Vagina (tissue), 2 donors: ENCODE measurements around the gene B3GNT3. TPM values are rescaled to one million over a fixed set of nuclear protein-coding genes. Genes with fewer than 3 reads are reported as not detected.

Source experiments
- DNase-seq, 2 donors: peaks; one replicate each; pipeline ENCODE4 v3.0.0-alpha.2; 2017; ENCODE audit errors: extremely low spot score in 2 of 2
- H3K27ac ChIP-seq: fragments of 200-600 bp; sonication (generic); one replicate; pipeline ENCODE4 v1.5.1; 2019
- H3K27me3 ChIP-seq: fragments of 200-600 bp; sonication (generic); one replicate; pipeline ENCODE4 v1.5.1; 2019
- H3K36me3 ChIP-seq, 2 donors: fragments of 200-600 bp; sonication (generic); one replicate each; pipeline ENCODE4 v1.5.1; 2017 to 2019
- H3K4me1 ChIP-seq: fragments of 200-600 bp; sonication (generic); one replicate; pipeline ENCODE4 v1.5.1; 2019
- H3K4me3 ChIP-seq, 2 donors: fragments of 200-600 bp; sonication (generic); 1 replicate in 1 of 2; 2 replicates in 1 of 2; pipeline ENCODE4 v1.5.1; 2016 to 2019
- H3K9me3 ChIP-seq: fragments of 200-600 bp; sonication (generic); one replicate; pipeline ENCODE4 v1.5.1; 2019
- CTCF ChIP-seq, 3 experiments: fragments of 450-650 bp in 2 of 3; fragments of 200-600 bp in 1 of 3; sonication (generic) in 1 of 3; IDR thresholded peaks; one replicate each; pipeline ENCODE4 v1.5.1; 2017 to 2019; ENCODE audit warnings: antibody characterized with exemption in 3 of 3, mild to moderate bottlenecking in 2 of 3, moderate library complexity in 2 of 3
- POLR2A ChIP-seq, 2 donors: fragments of 450-650 bp; IDR thresholded peaks; one replicate each; pipeline ENCODE4 v1.6.1; 2017; ENCODE audit warnings: antibody characterized with exemption in 2 of 2, mild to moderate bottlenecking in 2 of 2, moderate library complexity in 2 of 2
- POLR2AphosphoS5 ChIP-seq, 2 donors: sonication (generic); formaldehyde crosslinking; IDR thresholded peaks; one replicate each; pipeline ENCODE4 v1.9.0; 2017; ENCODE audit warnings: antibody characterized with exemption in 2 of 2, mild to moderate bottlenecking in 2 of 2, low read depth in 1 of 2; ENCODE audit not compliant: insufficient read depth in 1 of 2
- intact Hi-C: fragments of 100-400 bp; cut with DNase I; formaldehyde crosslinking; loops from one replicate; pipeline ENCODE4 v1.15.1; 2023
- total RNA-seq: library from RNA; depleted of rRNA; stranded (reverse); fragments of >200 nt; gene quantifications from one replicate; pipeline ENCODE4 v1.2.3, GENCODE V29; 2016

Gene B3GNT3
- total RNA-seq, 1 donor from 2014 or later: 1.5 TPM

GRCh38 chr19:17840019-17840418 is 45.1 kb downstream of the B3GNT3 start:
- TF ChIP-seq POLR2AphosphoS5 (IDR thresholded peaks at IDR 0.05; ENCODE audit: insufficient read depth in 1 of 2, low read depth in 1 of 2) (no peak), POLR2A (IDR thresholded peaks at IDR 0.05) (no peak), CTCF (IDR thresholded peaks at IDR 0.05) (no peak)
- H3K27ac ChIP-seq: no peak overlapping the region
- DNase-seq: no peak
- intact Hi-C loops: no loop called here
- H3K9me3 ChIP-seq: no peaks in the 10 kb centered on the region
- peaks cover 14% of the 10 kb centered on the region for H3K4me1 ChIP-seq
- no peaks in the 10 kb centered on the region for H3K27me3 ChIP-seq
- H3K4me3 ChIP-seq: no peak overlapping the region
- no peaks in the 10 kb centered on the region for H3K36me3 ChIP-seq

GRCh38 chr19:17841371-17841809 is 46.5 kb downstream of the B3GNT3 start:
- H3K4me3 ChIP-seq: peak overlapping the region; percentile 27 to 35
- peaks cover 14% of the 10 kb centered on the region for H3K4me1 ChIP-seq
- no peak for TF ChIP-seq CTCF (IDR thresholded peaks at IDR 0.05)
- TF ChIP-seq POLR2A (IDR thresholded peaks at IDR 0.05): no peak
- TF ChIP-seq POLR2AphosphoS5 (IDR thresholded peaks at IDR 0.05; ENCODE audit: insufficient read depth in 1 of 2, low read depth in 1 of 2): no peak
- no peak for DNase-seq
- no peaks in the 10 kb centered on the region for H3K36me3 ChIP-seq
- no peaks in the 10 kb centered on the region for H3K9me3 ChIP-seq
- no peaks in the 10 kb centered on the region for H3K27me3 ChIP-seq
- no peak overlapping the region for H3K27ac ChIP-seq
- intact Hi-C loops: no loop called here

- Histone ChIP-seq H3K27ac (no peak overlapping the region), H3K4me3 (peak overlapping the region; percentile 27 to 35), H3K27me3 (no peaks in the 10 kb centered on the region), H3K4me1 (peaks cover 18% of the 10 kb centered on the region), H3K9me3 (no peaks in the 10 kb centered on the region), H3K36me3 (no peaks in the 10 kb centered on the region)
- no peak for TF ChIP-seq POLR2A (IDR thresholded peaks at IDR 0.05)
- TF ChIP-seq POLR2AphosphoS5 (IDR thresholded peaks at IDR 0.05; ENCODE audit: insufficient read depth in 1 of 2, low read depth in 1 of 2): peak in 1 of 2 donors; percentile 41
- intact Hi-C loops: no loop called here
- DNase-seq: no peak
Observed at GRCh38 chr19:17841810-17842662, 47.1 kb downstream of the B3GNT3 start.

GRCh38 chr19:17842663-17843291 is 47.8 kb downstream of the B3GNT3 start:
- H3K4me3 ChIP-seq: peak overlapping the region; percentile 27 to 35
- no peak overlapping the region for H3K27ac ChIP-seq
- intact Hi-C loops: no loop called here
- H3K27me3 ChIP-seq: no peaks in the 10 kb centered on the region
- DNase-seq: no peak
- H3K9me3 ChIP-seq: no peaks in the 10 kb centered on the region
- TF ChIP-seq POLR2AphosphoS5 (IDR thresholded peaks at IDR 0.05; ENCODE audit: insufficient read depth in 1 of 2, low read depth in 1 of 2): no peak
- TF ChIP-seq POLR2A (IDR thresholded peaks at IDR 0.05): no peak
- TF ChIP-seq CTCF (IDR thresholded peaks at IDR 0.05): no peak
- H3K36me3 ChIP-seq: no peaks in the 10 kb centered on the region
- peaks cover 25% of the 10 kb centered on the region for H3K4me1 ChIP-seq

- Histone ChIP-seq H3K27ac (no peak overlapping the region), H3K36me3 (no peaks in the 10 kb centered on the region), H3K27me3 (no peaks in the 10 kb centered on the region), H3K4me3 (no peak overlapping the region), H3K4me1 (peaks cover 31% of the 10 kb centered on the region), H3K9me3 (no peaks in the 10 kb centered on the region)
- DNase-seq: no peak
- TF ChIP-seq CTCF (IDR thresholded peaks at IDR 0.05) (no peak), POLR2A (IDR thresholded peaks at IDR 0.05) (no peak), POLR2AphosphoS5 (IDR thresholded peaks at IDR 0.05; ENCODE audit: insufficient read depth in 1 of 2, low read depth in 1 of 2) (no peak)
- intact Hi-C loops: no loop called here
Observed at GRCh38 chr19:17843292-17843827, 48.4 kb downstream of the B3GNT3 start.
